ENCODE results near the gene MAP3K12. TPM values are rescaled to one million over a fixed set of nuclear protein-coding genes. Genes with fewer than 3 reads are reported as not detected.

The MAP3K12 gene
- total and polyA plus RNA-seq, 2 of the 13 experiments (the other 11 are each of a cell fraction or from before 2014, with no cell fraction given), result 0.20 to 1.1 TPM

- TF ChIP-seq ZNF646 (CRISPR knock-in tag; IDR thresholded peaks at IDR 0.05) (no peak), FOXC1 (CRISPR knock-in tag; IDR thresholded peaks at IDR 0.05; ENCODE audit: borderline replicate concordance) (peak; percentile 87), ZNF772 (CRISPR knock-in tag; IDR thresholded peaks at IDR 0.05) (peak; percentile 31; the same call in 1 of the 2 replicates), ZNF597 (CRISPR knock-in tag; IDR thresholded peaks at IDR 0.05) (peak; percentile 95; the same call in 1 of the 2 replicates), ZNF253 (CRISPR knock-in tag; IDR thresholded peaks at IDR 0.05; ENCODE audit: borderline replicate concordance) (no peak; the same call in 1 of the 2 replicates), XRCC5 (optimal IDR thresholded peaks at IDR 0.05; ENCODE audit: low read length) (peak; percentile 34), SIN3A (IDR thresholded peaks at IDR 0.05; ENCODE audit: borderline replicate concordance, low read depth, low read length) (no peak; the same call in 1 of the 2 replicates), NFKB2 (CRISPR knock-in tag; IDR thresholded peaks at IDR 0.05; ENCODE audit: borderline replicate concordance) (peak; percentile 81; the same call in 1 of the 2 replicates), SETDB1 (CRISPR knock-in tag; IDR thresholded peaks at IDR 0.05; ENCODE audit: borderline replicate concordance) (no peak), ZFP82 (CRISPR knock-in tag; IDR thresholded peaks at IDR 0.05; ENCODE audit: borderline replicate concordance) (peak; percentile 59; the same call in 1 of the 2 replicates), TBL1XR1 (IDR thresholded peaks at IDR 0.05; ENCODE audit: borderline replicate concordance, low read length, partially characterized antibody) (peak; percentile 24), ZNF430 (CRISPR knock-in tag; IDR thresholded peaks at IDR 0.05) (no peak), PAX8 (CRISPR knock-in tag; IDR thresholded peaks at IDR 0.05; ENCODE audit: borderline replicate concordance) (no peak), TBX3 (IDR thresholded peaks at IDR 0.05; ENCODE audit: borderline replicate concordance) (no peak), ZNF562 (CRISPR knock-in tag; IDR thresholded peaks at IDR 0.05; ENCODE audit: borderline replicate concordance) (no peak), ZMYM4 (CRISPR knock-in tag; IDR thresholded peaks at IDR 0.05) (peak; percentile 63), AHR (CRISPR knock-in tag; IDR thresholded peaks at IDR 0.05) (no peak), HOXA3 (CRISPR knock-in tag; IDR thresholded peaks at IDR 0.05) (peak; percentile 90), BHLHE40 (IDR thresholded peaks at IDR 0.05; ENCODE audit: low read length) (0 out of 2 replicates have a peak, but pooled peaks have one; percentile 19), SMAD1 (CRISPR knock-in tag; IDR thresholded peaks at IDR 0.05; ENCODE audit: borderline replicate concordance, low read depth) (no peak; the same call in 1 of the 2 replicates)
Observed at GRCh38 chr12:53500776-53501614, 1.7 kb upstream of the MAP3K12 start, which contains the start of gene TARBP2 (continued).

All from HepG2 (cell line).